GM19193 (cell line): Measurements from ENCODE around the gene KBTBD12.

Experiments
- POLR2A ChIP-seq: IDR thresholded peaks from 4 replicates; pipeline ENCODE4 v1.6.1; 2011; ENCODE audit not compliant: insufficient read depth, insufficient read length; ENCODE audit errors: extremely low read depth

The KBTBD12 gene

GRCh38 chr3:127929818-127930413, 14.9 kb downstream of the KBTBD12 start:
- no peak for TF ChIP-seq POLR2A

- TF ChIP-seq POLR2A = no peak
Observed at GRCh38 chr3:127933396-127933795, 18.4 kb downstream of the KBTBD12 start.

- TF ChIP-seq POLR2A = no peak
Observed at GRCh38 chr3:127938800-127939199, 23.8 kb downstream of the KBTBD12 start.

- TF ChIP-seq POLR2A = no peak
Observed at GRCh38 chr3:127940116-127940515, 25.1 kb downstream of the KBTBD12 start.

- no peak for TF ChIP-seq POLR2A
Observed at GRCh38 chr3:127942613-127943012, 27.6 kb downstream of the KBTBD12 start.

GRCh38 chr3:127948211-127948610, 33.2 kb downstream of the KBTBD12 start:
- no peak for TF ChIP-seq POLR2A

GRCh38 chr3:127949446-127950055, 34.5 kb downstream of the KBTBD12 start:
- no peak for TF ChIP-seq POLR2A

- TF ChIP-seq POLR2A = no peak
Observed at GRCh38 chr3:127951276-127951675, 36.2 kb downstream of the KBTBD12 start.

- TF ChIP-seq POLR2A = no peak
Observed at GRCh38 chr3:127953091-127954035, 38.3 kb downstream of the KBTBD12 start.

- TF ChIP-seq POLR2A = no peak
Observed at GRCh38 chr3:127954640-127955039, 39.6 kb downstream of the KBTBD12 start.

- TF ChIP-seq POLR2A = no peak
Observed at GRCh38 chr3:127955728-127956127, 40.7 kb downstream of the KBTBD12 start.

GRCh38 chr3:127959041-127959440, 44.0 kb downstream of the KBTBD12 start:
- TF ChIP-seq POLR2A = no peak

- no peak for TF ChIP-seq POLR2A
Observed at GRCh38 chr3:127959873-127960272, 44.8 kb downstream of the KBTBD12 start.

GRCh38 chr3:127960421-127960965, 45.5 kb downstream of the KBTBD12 start:
- TF ChIP-seq POLR2A = no peak

GRCh38 chr3:127961124-127961523, 46.1 kb downstream of the KBTBD12 start:
- TF ChIP-seq POLR2A = no peak
